Psoas muscle (tissue), 8 donors: ENCODE results near the gene MMD2. TPM values are rescaled to one million over a fixed set of nuclear protein-coding genes. Genes with fewer than 3 reads are reported as not detected.

Experiments
- ATAC-seq, 4 donors: fragments of 200-7000 bp; cut with Tn5 transposase; one replicate each; pipeline ENCODE4 v1.9.1; 2020; ENCODE audit warnings: moderate library complexity in 3 of 4, mild to moderate bottlenecking in 2 of 4
- DNase-seq, 2 donors: peaks; one replicate each; pipeline ENCODE4 v3.0.0-alpha.2; 2020
- H3K27ac ChIP-seq: fragments of 200-600 bp; one replicate; pipeline ENCODE4 v1.8.0; 2022
- H3K27me3 ChIP-seq, 3 donors: fragments of 200-600 bp in 1 of 3; one replicate each; pipeline versions ENCODE4 v1.6.1 to v1.8.0; 2013 to 2022; ENCODE audit warnings: low read length in 2 of 3, mild to moderate bottlenecking in 2 of 3, moderate library complexity in 1 of 3; ENCODE audit not compliant: insufficient read depth in 3 of 3
- H3K36me3 ChIP-seq, 2 donors: fragments of 200-600 bp in 1 of 2; one replicate each; pipeline versions ENCODE4 v1.6.1 to v1.8.0; 2013 to 2022; ENCODE audit warnings: low read depth in 1 of 2, mild to moderate bottlenecking in 1 of 2, moderate library complexity in 1 of 2; ENCODE audit not compliant: insufficient read depth in 1 of 2
- H3K4me1 ChIP-seq: fragments of 200-600 bp; one replicate; pipeline ENCODE4 v1.8.0; 2022
- H3K4me3 ChIP-seq: fragments of 200-600 bp; one replicate; pipeline ENCODE4 v1.8.0; 2022; ENCODE audit warnings: mild to moderate bottlenecking
- H3K9me3 ChIP-seq: fragments of 200-600 bp; one replicate; pipeline ENCODE4 v1.8.0; 2022
- CTCF ChIP-seq: fragments of 200-600 bp; IDR thresholded peaks from one replicate; pipeline ENCODE4 v1.8.0; 2022; ENCODE audit warnings: antibody characterized with exemption
- whole genome bisulfite sequencing, 3 donors: extraction: QIAGEN DNeasy Blood & Tissue Kit; methylation state at CpG; one replicate each; pipeline versions ENCODE4 v1.1.6 to v1.1.7; 2013; 5-methylcytosine and 5-hydroxymethylcytosine counted together
- intact Hi-C, 2 donors: fragments of 100-400 bp; cut with DNase I; formaldehyde crosslinking; loops; one replicate each; pipeline versions ENCODE4 v1.11.0 to v1.14.2; 2022
- polyA plus RNA-seq, 3 donors: library from polyadenylated mRNA; stranded (reverse); fragments of 200-250 nt; gene quantifications; one replicate each; pipeline ENCODE4 v1.2.3, GENCODE V29; 2013
- total RNA-seq, 4 donors: library from RNA; stranded (reverse); fragmentation: NEBNext Ultra II Directional in 2 of 4; extraction: Animal tissue kit (Norgen Biotek cat#: 25700) in 2 of 4; gene quantifications; one replicate each; pipeline versions ENCODE4 v1.2.1 to v1.2.4, GENCODE V29; 2021 to 2023
- donor health status: healthy with polysubstance abuse.
- donor health status: DM: no; HTN: no; CAD: no; lungs with moderate emphysema.
- donor health status: Bipolar disorder and iron deficiency.
- donor health status: healthy.
- donor health status: DM: yes; HTN: yes; CAD: no.
- donor health status: DM: no; HTN: no; CAD: no.
- donor health status: DM: no; HTN: no; CAD: no.
- donor health status: DM: yes; HTN: yes; CAD: no.

Gene MMD2
- total and polyA plus RNA-seq, 7 donors: 0.01 TPM; not detected in 6

GRCh38 chr7:4965295-4966022 is 6.5 kb upstream of the MMD2 start:
- intact Hi-C loops: no loop called here
- no peak for TF ChIP-seq CTCF

GRCh38 chr7:4964506-4964905 is 5.5 kb upstream of the MMD2 start:
- TF ChIP-seq CTCF: no peak
- no peak overlapping the region for H3K4me3 ChIP-seq
- H3K27me3 ChIP-seq: peaks cover 0 to 17% (median 8%) of the 10 kb centered on the region in 3 donors
- intact Hi-C loops: no loop called here
- H3K36me3 ChIP-seq: no peaks in the 10 kb centered on the region
- no peaks in the 10 kb centered on the region for H3K4me1 ChIP-seq
- 31 to 34% (median 34%) methylated on average over 11 of the region's 11 CpGs for WGBS, 3 donors
- no peak for ATAC-seq
- no peak overlapping the region for H3K27ac ChIP-seq
- H3K9me3 ChIP-seq: no peaks in the 10 kb centered on the region
- DNase-seq: no peak

More at GRCh38 chr7:4965295-4966022, 6.5 kb upstream of the MMD2 start:
- no peaks in the 10 kb centered on the region for H3K36me3 ChIP-seq
- no peaks in the 10 kb centered on the region for H3K4me1 ChIP-seq
- ATAC-seq (no peak), DNase-seq (no peak)
- H3K4me3 ChIP-seq: no peak overlapping the region
- no peak overlapping the region for H3K27ac ChIP-seq
- WGBS, 3 donors: 83 to 86% (median 83%) methylated on average over 11 of the region's 11 CpGs
- H3K27me3 ChIP-seq: peaks cover 0 to 13% (median 8%) of the 10 kb centered on the region in 3 donors
- no peaks in the 10 kb centered on the region for H3K9me3 ChIP-seq

- Histone ChIP-seq H3K4me3 (no peak overlapping the region), H3K36me3 (no peaks in the 10 kb centered on the region), H3K27ac (no peak overlapping the region), H3K27me3 (peaks cover 0 to 29% (median 15%) of the 10 kb centered on the region in 3 donors), H3K9me3 (no peaks in the 10 kb centered on the region), H3K4me1 (no peaks in the 10 kb centered on the region)
- TF ChIP-seq CTCF: no peak
- intact Hi-C loops: no loop called here
- no peak for ATAC-seq
- DNase-seq: no peak
- WGBS, 3 donors: 69% methylated on average over 18 to 19 of the region's 19 CpGs
Observed at GRCh38 chr7:4962872-4963775, 4.1 kb upstream of the MMD2 start.

GRCh38 chr7:4960363-4960762 is 1.4 kb upstream of the MMD2 start:
- no peak for DNase-seq
- intact Hi-C loops: no loop called here
- Histone ChIP-seq H3K27ac (no peak overlapping the region), H3K36me3 (no peaks in the 10 kb centered on the region), H3K27me3 (peaks cover 0 to 54% (median 15%) of the 10 kb centered on the region in 3 donors), H3K4me3 (no peak overlapping the region), H3K9me3 (no peaks in the 10 kb centered on the region), H3K4me1 (no peaks in the 10 kb centered on the region)
- WGBS, 3 donors: 43 to 71% (median 47%) methylated on average over 10 of the region's 10 CpGs
- ATAC-seq: no peak
- TF ChIP-seq CTCF: no peak
